HG02885 (cell line): Measurements from ENCODE around the gene PLET1.

Source experiments
- ATAC-seq: cut with Tn5 transposase; IDR thresholded peaks from one replicate; pipeline ENCODE4 v1.9.1; 2021; ENCODE audit warnings: mild to moderate bottlenecking; ENCODE audit not compliant: unreplicated experiment, poor library complexity

Gene PLET1

GRCh38 chr11:112288021-112288420 is 27.4 kb upstream of the PLET1 start:
- no peak for ATAC-seq

- no peak for ATAC-seq
These were observed 25.2 kb upstream of the PLET1 start for GRCh38 chr11:112285841-112286311.

- ATAC-seq, result no peak
These were observed 21.1 kb upstream of the PLET1 start for GRCh38 chr11:112281726-112282125.

- peak; percentile 84 for ATAC-seq
These were observed 19.8 kb upstream of the PLET1 start for GRCh38 chr11:112280268-112281126.

- ATAC-seq, result peak; percentile 53
These were observed 19.2 kb upstream of the PLET1 start for GRCh38 chr11:112279901-112280267.

GRCh38 chr11:112278803-112279202 is 18.1 kb upstream of the PLET1 start:
- ATAC-seq, result no peak

GRCh38 chr11:112277941-112278340 is 17.3 kb upstream of the PLET1 start:
- ATAC-seq, result no peak

- ATAC-seq, result no peak
These were observed 16.4 kb upstream of the PLET1 start for GRCh38 chr11:112277029-112277428.

GRCh38 chr11:112274007-112274783 is 13.5 kb upstream of the PLET1 start:
- ATAC-seq, result no peak

GRCh38 chr11:112273066-112273465 is 12.4 kb upstream of the PLET1 start:
- no peak for ATAC-seq

GRCh38 chr11:112271242-112271641 is 10.6 kb upstream of the PLET1 start:
- no peak for ATAC-seq

- no peak for ATAC-seq
These were observed 10.0 kb upstream of the PLET1 start for GRCh38 chr11:112270551-112271180.

- ATAC-seq, result no peak
These were observed 8.5 kb upstream of the PLET1 start for GRCh38 chr11:112269139-112269538.

- ATAC-seq, result no peak
These were observed 7.7 kb upstream of the PLET1 start for GRCh38 chr11:112268406-112268805.

- ATAC-seq, result no peak
These were observed 6.5 kb upstream of the PLET1 start for GRCh38 chr11:112267188-112267591.

GRCh38 chr11:112266410-112266778 is 5.7 kb upstream of the PLET1 start:
- ATAC-seq, result no peak

- no peak for ATAC-seq
These were observed 5.2 kb upstream of the PLET1 start for GRCh38 chr11:112265659-112266409.

- ATAC-seq, result no peak
These were observed 5.5 kb downstream of the PLET1 start for GRCh38 chr11:112255067-112255720.

- no peak for ATAC-seq
These were observed 6.9 kb downstream of the PLET1 start for GRCh38 chr11:112253605-112254242.
